Measurements from ENCODE around the gene PCDHGC3.

Gene PCDHGC3

DNA sequence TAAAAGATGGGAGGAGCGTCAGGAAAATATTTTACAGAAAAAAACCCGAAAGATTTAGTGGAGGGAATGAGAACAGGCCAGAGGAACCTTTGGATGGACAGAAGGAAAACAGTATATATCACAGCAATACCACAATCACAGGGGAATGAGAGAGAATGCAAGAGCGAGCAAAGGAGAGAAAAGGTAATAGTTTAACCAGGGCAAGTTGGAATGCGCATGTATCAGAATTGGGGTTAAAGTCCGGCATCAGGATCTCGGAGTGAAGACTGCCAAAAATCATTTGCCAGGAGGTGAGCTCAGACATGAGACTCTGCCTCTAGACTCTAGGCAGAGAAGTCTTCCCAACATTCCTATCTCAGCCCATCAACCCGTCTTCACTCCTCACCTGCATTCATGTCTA lies 49.9 kb downstream of the PCDHGC3 start:
- H3K27ac ChIP-seq, result peak overlapping the region; percentile 47
- H3K4me3 ChIP-seq, result no peak overlapping the region
- H3K4me2 ChIP-seq, result peak overlapping the region; percentile 62
- TF ChIP-seq Cebpa-rat (IDR thresholded peaks at IDR 0.05), result no peak
- no peaks in the 10 kb centered on the region for H3K27me3 ChIP-seq
- no peaks in the 10 kb centered on the region for H3K9me3 ChIP-seq
- H3K36me3 ChIP-seq, result peaks cover 94% of the 10 kb centered on the region
- peaks cover 92% of the 10 kb centered on the region for H3K4me1 ChIP-seq
- H4K20me1 ChIP-seq, result no peaks in the 10 kb centered on the region
- peak overlapping the region; percentile 51; the same call in 1 of the 2 replicates for H3K9ac ChIP-seq

DNA sequence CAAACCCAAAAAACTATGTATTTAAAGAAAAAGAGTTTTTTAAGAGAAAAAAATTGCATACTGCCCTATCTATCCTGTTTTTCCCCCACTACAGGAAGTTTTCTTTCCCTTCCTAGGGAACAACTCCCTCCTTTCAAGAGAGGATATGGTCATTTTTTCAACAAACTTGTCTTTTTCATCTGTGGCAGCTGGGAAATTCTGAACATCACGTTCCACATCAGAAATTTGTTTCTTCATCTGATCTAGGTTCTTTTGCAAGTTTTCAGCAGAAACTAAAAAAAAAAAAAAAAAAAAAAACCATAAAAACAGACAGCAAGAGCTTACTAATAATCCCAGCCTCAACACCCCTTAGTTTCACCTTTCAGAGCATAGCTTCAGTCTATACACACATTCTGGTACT lies 51.7 kb downstream of the PCDHGC3 start:
- Histone ChIP-seq H3K27me3 (no peaks in the 10 kb centered on the region), H3K4me1 (peaks cover 91% of the 10 kb centered on the region), H3K4me3 (no peak overlapping the region), H3K27ac (peak overlapping the region; percentile 59; the same call in 1 of the 2 replicates), H3K36me3 (peaks cover 94% of the 10 kb centered on the region), H4K20me1 (no peaks in the 10 kb centered on the region), H3K9me3 (no peaks in the 10 kb centered on the region), H3K9ac (no peak overlapping the region), H3K4me2 (peak overlapping the region; percentile 58)
- no peak for TF ChIP-seq Cebpa-rat (IDR thresholded peaks at IDR 0.05)
